GM23248 (cell line): ENCODE results near the gene EPB41L4B. TPM values are rescaled to one million over a fixed set of nuclear protein-coding genes. Genes with fewer than 3 reads are reported as not detected.

ENCODE experiments used
- DNase-seq: peaks from one replicate; pipeline ENCODE4 v3.0.0-alpha.2; 2015
- H2AFZ ChIP-seq: fragments of 200-600 bp; sonication (generic); 2 replicates; pipeline ENCODE4 v1.6.1; 2016; ENCODE audit warnings: antibody characterized with exemption
- H3F3A ChIP-seq: fragments of 200-600 bp; sonication (generic); 2 replicates; pipeline ENCODE4 v1.6.1; 2016; ENCODE audit warnings: mild to moderate bottlenecking, antibody characterized with exemption, mixed run types; ENCODE audit not compliant: insufficient read depth
- H3K27ac ChIP-seq: fragments of 200-600 bp; sonication (generic); 2 replicates; pipeline ENCODE4 v1.5.1; 2016; ENCODE audit warnings: mild to moderate bottlenecking
- H3K27me3 ChIP-seq: fragments of 200-600 bp; sonication (generic); replicated peaks from 2 replicates; pipeline ENCODE4 v1.6.1; 2016; ENCODE audit warnings: mild to moderate bottlenecking; ENCODE audit not compliant: insufficient read depth
- H3K36me3 ChIP-seq: fragments of 200-600 bp; sonication (generic); 2 replicates; pipeline ENCODE4 v1.6.1; 2016; ENCODE audit warnings: low read depth, mild to moderate bottlenecking
- H3K4me1 ChIP-seq: fragments of 200-600 bp; sonication (generic); 2 replicates; pipeline ENCODE4 v1.6.1; 2016; ENCODE audit warnings: mild to moderate bottlenecking; ENCODE audit not compliant: insufficient read depth
- H3K4me2 ChIP-seq: fragments of 200-600 bp; sonication (generic); one replicate; pipeline ENCODE4 v1.6.1; 2016; ENCODE audit warnings: mild to moderate bottlenecking; ENCODE audit not compliant: unreplicated experiment
- H3K4me3 ChIP-seq: fragments of 200-600 bp; sonication (generic); 2 replicates; pipeline ENCODE4 v1.5.1; 2016; ENCODE audit warnings: mild to moderate bottlenecking
- H3K79me2 ChIP-seq: fragments of 200-600 bp; sonication (generic); 2 replicates; pipeline ENCODE4 v1.6.1; 2016; ENCODE audit warnings: mild to moderate bottlenecking; ENCODE audit not compliant: insufficient read depth
- H3K9ac ChIP-seq: fragments of 200-600 bp; sonication (generic); 2 replicates; pipeline ENCODE4 v1.6.1; 2016; ENCODE audit warnings: mild to moderate bottlenecking
- H3K9me2 ChIP-seq: fragments of 200-600 bp; sonication (generic); 2 replicates; pipeline ENCODE4 v1.6.1; 2016; ENCODE audit warnings: mixed run types, mild to moderate bottlenecking, moderate library complexity; ENCODE audit not compliant: insufficient read depth
- H3K9me3 ChIP-seq: fragments of 200-600 bp; sonication (generic); one replicate; pipeline ENCODE4 v1.6.1; 2017; ENCODE audit warnings: low read depth
- H4K20me1 ChIP-seq: fragments of 200-600 bp; sonication (generic); 2 replicates; pipeline ENCODE4 v1.6.0; 2016; ENCODE audit not compliant: insufficient read depth
- EZH2 ChIP-seq: fragments of 200-600 bp; sonication (generic); IDR thresholded peaks from 2 replicates; pipeline ENCODE4 v1.6.1; 2018; ENCODE audit warnings: antibody characterized with exemption, mild to moderate bottlenecking; ENCODE audit not compliant: insufficient read depth, poor library complexity, severe bottlenecking
- EZH2phosphoT487 ChIP-seq: fragments of 200-600 bp; sonication (generic); IDR thresholded peaks from 2 replicates; pipeline ENCODE4 v1.6.1; 2018; ENCODE audit warnings: antibody characterized with exemption, moderate library complexity, mild to moderate bottlenecking, low read depth; ENCODE audit not compliant: insufficient read depth
- WGBS, 2 experiments: methylation state at CpG; one replicate each; pipeline ENCODE4 v1.1.6; 2015 to 2017; ENCODE audit warnings: low lambda C conversion rate in 2 of 2, low coverage in 1 of 2; ENCODE audit errors: missing lambda C conversion rate in 2 of 2; 5-methylcytosine and 5-hydroxymethylcytosine counted together
- in situ Hi-C: fragments of 300-500 bp; cut with MboI; formaldehyde crosslinking; loops from 2 replicates; pipeline ENCODE4 v1.15.0; 2020
- polyA plus RNA-seq: library from polyadenylated mRNA; unstranded; fragments of >200 nt; fragmentation: Nextera tagmentation; extraction: Ambion mirVana; gene quantifications from 2 replicates; pipeline ENCODE4 v1.2.1, GENCODE V29; 2016
- total RNA-seq: library from RNA; depleted of rRNA; stranded (reverse); fragments of >200 nt; shearing (Covaris generic); gene quantifications from 2 replicates; pipeline ENCODE4 v1.2.3, GENCODE V29; 2014

EPB41L4B gene
- total and polyA plus RNA-seq, 2 experiments from 2014 or later = 0.33 to 0.76 TPM

- TF ChIP-seq EZH2 (no peak), EZH2phosphoT487 (no peak)
- no peaks in the 10 kb centered on the region for H3K9me2 ChIP-seq
These were observed 21.0 kb downstream of the EPB41L4B start for GRCh38 chr9:109299891-109300290.

GRCh38 chr9:109297899-109298298 lies 23.0 kb downstream of the EPB41L4B start:
- in situ Hi-C loops = no loop called here
- no peak overlapping the region for H3K27ac ChIP-seq
- H3K9ac ChIP-seq = no peak overlapping the region
- H3K4me1 ChIP-seq = peaks cover 7% of the 10 kb centered on the region
- H3K9me3 ChIP-seq = no peaks in the 10 kb centered on the region
- WGBS, 2 experiments = 0% methylated on average over 1 of the region's 1 CpG
- H4K20me1 ChIP-seq = no peaks in the 10 kb centered on the region
- H2AFZ ChIP-seq = no peak overlapping the region
- peaks cover 7% of the 10 kb centered on the region; the same call in 1 of the 2 replicates for H3F3A ChIP-seq
- TF ChIP-seq EZH2 = no peak
- TF ChIP-seq EZH2phosphoT487 = peak; percentile 95
- peak; percentile 90 for DNase-seq
- no peaks in the 10 kb centered on the region for H3K9me2 ChIP-seq
- peaks cover 19% of the 10 kb centered on the region for H3K27me3 ChIP-seq
- H3K4me3 ChIP-seq = no peak overlapping the region
- H3K4me2 ChIP-seq = no peak overlapping the region
- no peaks in the 10 kb centered on the region for H3K36me3 ChIP-seq
- H3K79me2 ChIP-seq = no peaks in the 10 kb centered on the region

More at GRCh38 chr9:109299891-109300290, 21.0 kb downstream of the EPB41L4B start:
- peaks cover 18% of the 10 kb centered on the region for H3K27me3 ChIP-seq
- peaks cover 7% of the 10 kb centered on the region; the same call in 1 of the 2 replicates for H3F3A ChIP-seq
- H3K79me2 ChIP-seq = no peaks in the 10 kb centered on the region
- no peak overlapping the region for H3K27ac ChIP-seq
- no peak overlapping the region for H2AFZ ChIP-seq
- no peak overlapping the region for H3K9ac ChIP-seq
- no peak overlapping the region for H3K4me3 ChIP-seq
- WGBS, 2 experiments = 87% methylated on average over 11 of the region's 11 CpGs
- no peak overlapping the region for H3K4me2 ChIP-seq
- H3K4me1 ChIP-seq = peaks cover 7% of the 10 kb centered on the region
- in situ Hi-C loops = no loop called here
- no peak for DNase-seq
- no peaks in the 10 kb centered on the region for H3K36me3 ChIP-seq
- no peaks in the 10 kb centered on the region for H4K20me1 ChIP-seq
- no peaks in the 10 kb centered on the region for H3K9me3 ChIP-seq

GRCh38 chr9:109295221-109296130 lies 25.4 kb downstream of the EPB41L4B start:
- no peak for TF ChIP-seq EZH2
- no peak for TF ChIP-seq EZH2phosphoT487
- Histone ChIP-seq H3K27ac (no peak overlapping the region), H3K79me2 (no peaks in the 10 kb centered on the region), H3K9ac (no peak overlapping the region), H3F3A (peaks cover 7% of the 10 kb centered on the region; the same call in 1 of the 2 replicates), H3K4me3 (no peak overlapping the region), H3K36me3 (no peaks in the 10 kb centered on the region), H3K27me3 (peaks cover 26% of the 10 kb centered on the region), H4K20me1 (no peaks in the 10 kb centered on the region), H3K9me3 (no peaks in the 10 kb centered on the region), H3K4me1 (peaks cover 7% of the 10 kb centered on the region), H2AFZ (no peak overlapping the region), H3K4me2 (no peak overlapping the region), H3K9me2 (no peaks in the 10 kb centered on the region)
- in situ Hi-C loops = no loop called here
- 68 to 76% methylated on average over 4 of the region's 4 CpGs for WGBS, 2 experiments
- no peak for DNase-seq

- Histone ChIP-seq H3K9ac (no peak overlapping the region), H3K36me3 (no peaks in the 10 kb centered on the region), H3K79me2 (no peaks in the 10 kb centered on the region), H3K9me3 (no peaks in the 10 kb centered on the region), H4K20me1 (no peaks in the 10 kb centered on the region), H3K4me2 (no peak overlapping the region), H3K4me1 (peaks cover 10% of the 10 kb centered on the region), H3K27me3 (peaks cover 13% of the 10 kb centered on the region), H3K9me2 (no peaks in the 10 kb centered on the region), H2AFZ (no peak overlapping the region), H3K4me3 (no peak overlapping the region), H3K27ac (no peak overlapping the region), H3F3A (peaks cover 13% of the 10 kb centered on the region)
- in situ Hi-C loops = no loop called here
- no peak for DNase-seq
- no peak for TF ChIP-seq EZH2phosphoT487
- no peak for TF ChIP-seq EZH2
These were observed 30.5 kb downstream of the EPB41L4B start for GRCh38 chr9:109290385-109290784.
